NCI-H1048 (cell line): Measurements from ENCODE around the gene HDAC11.

Experiments
- DNase-seq: peaks from one replicate; lab custom pipeline; 2025; lab: John Stamatoyannopoulos, UW

HDAC11 gene

DNA sequence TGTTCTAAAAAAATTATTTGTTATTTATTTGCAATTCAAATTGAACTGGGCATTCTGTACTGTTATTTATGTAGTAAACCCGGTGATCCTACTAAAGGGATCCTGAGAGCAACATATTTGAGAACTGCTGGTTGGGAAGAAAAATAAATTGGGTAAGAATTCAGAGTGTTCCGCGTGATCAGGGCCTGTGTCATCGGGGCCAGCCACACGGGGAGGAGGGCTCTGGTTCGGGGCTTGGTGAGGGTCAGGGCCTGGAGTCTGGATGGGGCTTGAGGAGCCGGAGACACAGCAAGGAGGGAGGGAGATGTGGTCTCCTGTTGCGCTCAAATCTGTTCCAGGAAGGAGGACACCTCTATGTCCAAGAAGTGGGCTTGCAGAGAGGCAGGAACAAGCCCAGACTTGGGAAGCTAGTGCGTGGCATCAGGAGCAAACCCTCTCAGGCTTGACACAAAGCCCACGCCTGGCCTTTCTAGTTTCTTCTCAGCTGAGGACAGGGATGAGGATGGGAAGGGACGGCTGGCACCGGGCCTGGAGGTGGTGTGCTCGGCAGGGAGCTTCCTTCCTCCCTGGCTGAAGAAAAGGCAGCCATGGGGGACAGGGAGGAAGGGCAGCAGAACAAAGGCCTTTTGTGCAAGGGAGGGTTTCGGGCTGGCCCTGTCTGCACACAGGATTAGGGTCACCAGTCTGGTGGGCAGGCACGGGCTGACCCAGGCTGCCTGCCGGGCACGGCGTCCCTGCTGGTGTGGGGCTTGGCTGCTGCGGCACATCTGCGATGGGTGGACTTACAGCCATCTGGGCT, 45.9 kb downstream of the HDAC11 start:
- DNase-seq: no peak

DNA sequence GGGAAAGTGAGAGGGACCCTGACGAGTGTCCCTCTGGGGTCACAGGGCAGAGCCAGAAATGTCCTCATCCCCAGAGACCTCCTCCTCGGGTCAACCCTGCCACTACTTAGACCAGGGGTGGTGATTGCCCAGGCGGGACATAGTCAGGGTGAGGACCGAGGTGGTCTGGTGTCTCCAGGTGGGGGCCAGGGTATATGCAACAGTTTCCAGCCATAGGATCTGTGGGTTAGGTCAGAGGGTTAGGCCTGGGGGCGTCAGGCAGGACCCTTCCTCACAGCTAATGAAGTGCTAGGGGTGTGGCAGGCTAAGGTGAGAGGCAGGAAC, 46.5 kb downstream of the HDAC11 start:
- no peak for DNase-seq

DNA sequence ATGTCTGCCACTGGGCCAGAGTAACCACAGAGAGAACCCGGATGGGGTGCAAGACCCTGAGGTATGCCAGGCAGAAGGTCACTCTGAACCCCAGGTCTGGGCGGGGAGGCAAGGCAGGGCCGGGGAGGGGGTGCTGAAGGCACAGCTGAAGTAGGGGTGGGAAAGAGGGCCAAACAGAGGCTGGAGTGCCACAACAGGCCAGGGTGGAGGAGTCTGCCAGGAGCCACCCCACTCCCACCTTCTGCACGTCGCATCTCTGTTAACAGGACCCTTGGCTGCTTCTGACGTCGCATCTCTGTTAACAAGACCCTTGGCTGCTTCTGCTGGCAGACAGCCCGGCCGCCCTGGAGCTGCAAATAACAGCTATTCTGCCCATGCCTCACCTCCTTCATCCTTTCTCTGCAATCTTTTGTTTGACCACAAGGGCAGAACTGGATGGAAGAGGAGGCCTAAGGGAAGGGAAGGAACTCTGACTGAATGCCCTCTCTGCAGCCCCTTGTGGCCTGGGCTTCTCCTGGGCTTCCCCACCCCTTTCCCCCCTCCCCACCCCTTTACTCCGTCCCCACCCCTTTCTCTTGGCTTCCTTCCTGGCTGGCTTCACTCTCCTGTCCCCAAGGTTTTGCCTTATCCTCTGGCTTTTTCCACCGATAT, 48.2 kb downstream of the HDAC11 start:
- no peak for DNase-seq

DNA sequence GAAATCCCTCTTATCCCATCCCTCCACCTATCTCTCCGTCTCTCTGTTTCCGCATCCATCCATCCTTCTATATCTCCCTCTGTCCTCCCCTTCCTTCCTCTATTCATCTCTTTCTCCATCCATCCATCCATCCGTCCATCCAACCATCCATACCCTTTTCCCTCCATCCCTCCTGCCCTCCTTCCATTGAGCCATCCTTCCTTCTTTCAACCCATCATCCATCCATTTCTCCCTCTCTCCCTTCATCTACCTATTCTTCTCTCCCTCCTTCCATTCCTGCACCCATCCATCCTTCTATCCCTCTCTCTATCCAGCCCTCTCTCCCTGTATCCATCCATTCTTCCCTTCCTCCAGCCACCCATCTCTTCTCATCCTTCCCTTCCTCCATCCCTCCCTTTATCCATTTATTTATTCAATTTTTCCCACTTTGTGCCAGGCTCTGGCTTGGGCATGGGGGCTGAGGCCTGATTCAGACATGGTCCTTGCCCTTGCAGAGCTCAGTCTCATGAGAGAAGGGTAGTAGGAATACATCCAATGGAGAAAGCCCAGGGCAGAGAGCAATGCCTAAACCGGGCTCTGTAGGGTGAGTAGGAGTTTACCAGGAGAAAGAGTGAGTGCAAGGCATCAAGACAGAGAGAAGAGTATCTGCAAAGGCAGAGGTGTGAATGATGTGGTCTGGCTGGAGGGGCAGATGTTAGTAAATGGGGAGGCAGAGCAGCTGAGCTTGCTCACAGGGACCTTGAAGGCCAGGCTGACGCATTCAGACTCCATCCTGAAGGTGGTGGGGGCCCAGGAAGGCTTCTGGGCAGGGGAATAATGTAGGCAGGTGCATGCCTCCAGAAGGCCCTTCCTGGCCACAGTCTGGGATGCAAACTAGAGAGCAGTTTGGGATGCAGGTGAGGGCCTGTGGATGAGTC, 49.3 kb downstream of the HDAC11 start:
- DNase-seq: no peak

DNA sequence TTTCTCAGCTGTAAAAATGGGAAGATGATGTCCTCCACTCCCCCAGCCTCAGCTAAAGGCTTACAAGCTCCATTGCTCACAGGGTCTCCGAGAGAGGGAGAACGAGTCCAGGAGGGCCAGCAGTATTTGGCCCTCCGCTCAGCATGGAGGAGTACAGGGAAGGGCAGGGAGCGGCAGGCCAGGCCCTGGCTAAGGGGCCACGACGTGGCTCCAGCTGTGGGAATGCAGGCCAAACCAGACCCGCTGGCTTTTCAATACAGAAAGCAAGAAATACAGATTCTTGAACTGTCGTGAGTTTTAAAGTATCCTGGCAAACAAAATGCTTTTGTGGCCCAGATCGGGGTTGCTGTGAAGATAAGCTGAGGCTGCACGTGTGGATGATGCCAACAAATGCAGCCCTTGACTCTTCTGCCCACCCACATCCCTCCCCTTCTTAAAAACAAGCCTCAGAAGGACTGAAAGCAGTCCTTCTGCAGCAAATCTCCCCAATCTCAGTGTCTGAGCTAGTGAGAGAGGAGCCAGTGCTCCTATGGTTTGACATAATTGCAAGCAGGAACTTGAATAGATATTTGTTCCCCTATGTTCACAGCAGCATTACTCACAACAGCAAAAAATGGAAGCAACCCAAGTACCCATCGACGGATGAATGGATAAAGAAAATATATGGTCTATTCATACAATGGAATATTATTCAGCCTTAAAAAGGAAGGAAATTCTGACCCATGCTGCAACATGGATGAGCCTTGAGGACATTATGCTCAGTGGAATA, 50.3 kb downstream of the HDAC11 start:
- no peak for DNase-seq

DNA sequence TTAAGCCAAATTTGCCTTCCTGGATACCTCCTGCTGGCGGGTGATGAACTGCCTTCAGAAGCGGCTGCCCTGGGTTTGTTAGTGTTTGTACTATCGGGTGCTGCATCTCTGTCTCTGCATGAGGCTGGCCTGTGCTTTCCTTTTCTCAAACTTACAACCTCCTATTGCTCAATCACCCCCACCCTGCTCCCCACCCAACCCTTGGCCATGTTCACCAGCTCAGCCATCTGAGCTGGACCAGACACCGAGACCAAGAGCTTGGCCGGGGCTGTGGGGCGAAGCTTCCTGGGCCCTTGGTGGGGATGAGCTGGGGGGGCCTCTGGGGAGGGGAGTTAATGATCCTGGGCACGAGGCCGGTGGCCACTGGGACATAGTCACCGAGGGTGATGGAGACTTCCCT, 52.0 kb downstream of the HDAC11 start:
- no peak for DNase-seq

DNA sequence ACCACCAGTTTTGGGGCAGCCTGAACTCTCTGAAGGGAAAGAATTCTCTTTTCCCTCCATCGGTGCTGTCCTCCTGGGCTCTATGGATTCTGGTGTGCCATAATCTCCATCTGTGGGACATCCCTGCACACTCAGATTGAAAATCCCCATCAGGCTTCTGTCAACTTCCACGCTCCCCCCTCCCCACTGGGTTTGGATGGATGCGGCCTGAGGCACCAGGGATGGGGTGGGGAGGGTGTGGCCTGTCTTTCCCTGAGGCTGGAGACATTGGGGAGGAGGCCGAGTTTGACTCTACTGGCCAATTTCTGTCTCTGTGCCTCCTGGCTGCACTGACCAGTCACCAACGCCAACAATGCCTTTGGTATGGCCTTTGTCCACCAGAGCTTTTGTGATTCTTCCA, 52.5 kb downstream of the HDAC11 start:
- DNase-seq: no peak

DNA sequence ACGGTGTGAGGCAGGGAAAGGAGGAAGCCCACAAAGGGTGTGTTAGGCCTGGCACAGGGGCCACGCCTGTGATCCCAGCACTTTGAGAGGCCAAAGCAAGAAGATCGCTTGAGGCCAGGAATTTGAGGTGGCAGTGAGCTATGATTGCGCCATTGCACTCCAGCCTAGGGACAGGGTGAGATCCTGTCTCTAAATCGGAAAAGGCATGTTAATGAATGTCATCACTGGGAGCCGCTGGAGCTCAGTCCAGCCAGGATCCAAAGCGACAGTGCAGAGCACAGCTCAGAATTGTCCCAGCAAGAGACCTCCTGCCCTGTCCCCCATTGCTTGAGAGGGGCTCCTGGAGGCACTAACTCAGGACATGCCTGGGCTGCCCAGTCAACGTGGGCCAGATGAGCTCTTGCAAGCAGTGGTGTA, 53.8 kb downstream of the HDAC11 start:
- DNase-seq: no peak

DNA sequence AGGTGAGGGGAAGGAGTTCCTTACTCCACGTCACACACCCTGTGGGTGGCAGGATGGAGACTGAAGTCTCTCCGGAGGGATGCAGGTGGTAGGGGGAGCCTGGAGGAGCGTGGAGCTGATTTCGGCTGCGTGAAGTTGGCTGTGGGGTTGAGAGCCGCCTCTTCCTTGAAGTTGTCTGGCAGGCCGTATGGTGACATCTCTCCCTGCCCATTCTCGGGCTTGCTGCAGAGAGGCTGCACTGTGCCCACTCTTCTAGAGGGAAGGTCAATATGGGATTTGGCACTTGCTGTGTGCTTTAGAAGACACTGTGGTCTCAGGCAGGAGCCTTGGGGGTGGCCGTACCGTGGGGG, 55.4 kb downstream of the HDAC11 start:
- DNase-seq: no peak

DNA sequence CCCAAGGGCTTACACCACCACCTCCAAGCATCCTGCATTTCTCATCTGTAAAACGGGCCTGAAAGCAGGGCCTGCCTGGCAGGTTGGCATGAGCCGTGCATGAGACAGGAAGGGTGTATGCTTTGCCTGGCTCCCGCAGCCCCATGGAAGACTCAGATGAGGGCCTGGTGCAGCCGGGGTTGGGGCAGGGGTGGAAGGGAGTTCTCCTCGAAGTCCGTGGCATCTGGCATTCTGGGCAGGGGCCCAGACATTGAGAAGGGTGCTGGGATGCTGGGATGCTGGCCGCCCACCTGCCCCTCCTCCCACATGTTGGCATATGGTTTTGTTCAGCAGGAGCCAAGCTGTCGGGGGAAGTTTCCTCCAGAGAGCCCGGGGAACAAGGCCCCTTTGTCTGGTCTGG, 55.8 kb downstream of the HDAC11 start:
- no peak for DNase-seq

DNA sequence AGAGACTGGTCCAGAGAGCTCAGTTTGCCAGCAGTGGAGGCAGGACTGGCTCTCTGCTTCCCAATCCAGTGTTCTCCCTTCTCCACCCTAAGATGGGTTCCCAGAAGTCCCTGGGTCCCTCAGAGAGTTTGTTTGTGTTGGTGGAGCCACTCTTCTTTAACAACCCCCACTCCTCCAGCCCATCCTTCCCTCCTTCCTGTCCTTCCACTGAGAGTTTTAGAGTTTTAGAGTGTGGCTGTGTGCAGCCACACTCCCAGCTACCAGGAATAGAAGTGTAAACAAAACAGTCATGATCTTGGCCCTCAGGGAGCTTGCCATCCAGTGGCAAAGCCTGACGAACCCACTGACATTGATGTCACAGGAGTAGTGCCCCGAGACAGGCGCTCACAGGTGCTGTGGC, 56.3 kb downstream of the HDAC11 start:
- no peak for DNase-seq

DNA sequence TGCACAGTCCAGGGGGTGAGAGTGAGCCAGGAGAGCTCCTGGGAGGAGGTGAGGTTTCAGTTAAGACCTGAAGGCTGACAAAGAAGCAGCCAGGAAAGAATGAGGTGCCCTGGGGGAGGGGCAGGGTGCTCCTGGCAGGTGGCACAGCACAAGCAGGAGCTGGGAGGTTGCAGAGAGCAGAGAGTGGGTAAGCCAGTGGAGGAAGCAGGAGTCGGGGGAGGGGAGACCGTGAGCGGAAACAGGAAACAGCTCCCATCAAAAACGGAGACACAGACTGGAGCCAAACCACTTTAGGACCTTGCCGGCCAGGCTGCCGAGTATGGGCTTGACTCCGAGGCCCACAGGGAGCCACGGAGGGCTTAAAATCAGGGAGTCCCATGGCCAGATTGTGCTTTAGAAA, 56.7 kb downstream of the HDAC11 start:
- no peak for DNase-seq

DNA sequence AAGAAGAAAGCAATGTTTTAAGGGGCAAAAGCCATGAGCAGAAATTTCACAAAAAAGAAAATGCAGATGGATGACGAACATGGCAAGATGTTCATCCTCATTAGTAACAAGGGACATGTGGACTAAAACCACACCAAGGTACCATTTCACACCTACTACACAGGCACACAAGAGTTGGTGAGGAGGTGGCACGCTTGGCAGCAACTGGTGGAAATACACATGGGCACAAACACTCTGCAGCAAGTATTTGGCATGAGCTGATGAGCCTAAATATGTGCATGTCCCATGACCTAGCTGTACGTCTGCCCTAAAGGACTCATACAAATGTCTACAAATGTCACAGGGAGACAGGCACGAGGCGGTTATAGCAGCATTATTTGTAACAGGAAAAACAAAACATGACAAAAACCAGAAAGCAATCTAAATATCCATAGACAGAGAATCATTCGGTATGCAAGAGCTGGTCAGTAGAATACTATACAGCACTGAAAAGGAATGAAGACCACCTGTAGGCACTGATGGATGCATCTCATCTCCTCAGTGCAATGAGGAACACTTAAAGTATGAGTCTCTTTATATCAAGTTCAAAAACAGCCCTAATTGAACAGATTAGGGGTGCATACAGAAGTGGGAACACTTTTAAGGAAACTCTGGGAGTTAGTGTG, 57.3 kb downstream of the HDAC11 start:
- DNase-seq: no peak

DNA sequence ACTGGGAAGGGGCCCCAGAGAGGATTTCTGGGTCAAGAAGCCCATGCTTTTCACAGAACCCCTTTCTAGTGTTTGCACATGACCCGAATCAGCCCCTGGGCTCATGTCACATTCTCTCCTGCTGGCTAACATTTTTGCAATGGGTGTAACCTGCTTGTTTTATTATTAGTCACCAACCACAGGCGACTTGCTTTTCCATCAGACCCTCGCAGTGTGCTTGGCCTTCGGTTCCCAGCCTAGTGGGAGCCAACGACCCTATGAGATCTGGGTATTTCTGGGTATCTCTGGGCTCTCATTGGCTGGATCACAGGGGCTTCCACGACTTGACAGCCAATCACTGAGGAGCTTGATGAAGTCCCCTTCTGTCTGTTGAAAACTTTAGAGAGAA, 57.8 kb downstream of the HDAC11 start:
- DNase-seq: no peak

DNA sequence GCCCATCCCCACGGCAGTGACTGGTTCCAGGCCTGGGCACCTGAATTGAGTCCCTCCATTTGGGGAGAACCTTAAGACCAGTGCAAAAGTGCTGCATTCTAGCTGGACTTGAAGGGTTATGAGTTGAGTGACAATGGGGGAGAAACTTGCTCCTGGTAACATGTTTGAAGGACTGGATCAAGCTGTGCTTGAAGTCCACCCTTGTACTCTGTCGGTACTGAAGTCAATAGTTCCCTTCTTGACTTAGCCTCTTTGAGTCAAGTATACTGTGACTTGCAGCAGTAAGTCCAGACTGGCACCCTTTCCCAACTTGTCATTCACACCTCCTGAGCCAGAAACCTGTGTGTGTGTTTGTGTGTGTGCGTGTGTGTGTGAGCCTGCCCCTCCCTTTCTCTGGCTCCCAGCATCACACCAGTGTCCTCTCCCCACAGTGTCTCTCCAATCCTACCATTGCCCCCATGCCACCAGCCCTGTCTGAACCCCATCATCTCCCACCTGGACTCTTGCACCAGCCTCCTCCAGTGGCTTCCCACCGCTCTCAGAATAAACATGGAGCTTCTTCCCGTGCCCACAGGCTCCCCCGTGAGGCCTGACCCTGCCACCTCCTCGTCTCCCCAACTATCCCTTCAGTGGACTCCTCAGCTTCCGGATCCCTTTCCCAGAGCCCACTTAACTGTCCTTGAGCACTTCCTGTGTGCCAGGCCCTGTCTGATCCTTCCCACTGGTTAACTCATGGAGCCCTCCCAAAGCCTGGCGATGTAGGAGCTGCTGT, 58.6 kb downstream of the HDAC11 start:
- no peak for DNase-seq

DNA sequence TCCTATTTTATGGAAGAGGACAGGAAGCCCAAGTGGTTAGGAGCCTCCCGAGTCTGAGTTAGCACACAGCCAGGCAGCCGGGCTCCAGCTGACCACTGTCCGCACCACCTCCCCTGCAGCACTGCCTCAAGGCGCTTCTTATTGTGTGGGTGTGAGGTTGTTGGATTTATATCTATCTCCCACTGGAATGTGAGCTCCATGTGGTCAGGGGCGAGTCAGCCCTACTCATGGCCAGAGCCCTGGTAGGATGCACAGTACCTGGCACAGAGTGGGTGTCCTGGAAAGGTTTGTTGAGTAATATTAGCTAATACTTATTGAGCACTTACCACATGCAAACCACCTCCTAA, 59.2 kb downstream of the HDAC11 start:
- no peak for DNase-seq

DNA sequence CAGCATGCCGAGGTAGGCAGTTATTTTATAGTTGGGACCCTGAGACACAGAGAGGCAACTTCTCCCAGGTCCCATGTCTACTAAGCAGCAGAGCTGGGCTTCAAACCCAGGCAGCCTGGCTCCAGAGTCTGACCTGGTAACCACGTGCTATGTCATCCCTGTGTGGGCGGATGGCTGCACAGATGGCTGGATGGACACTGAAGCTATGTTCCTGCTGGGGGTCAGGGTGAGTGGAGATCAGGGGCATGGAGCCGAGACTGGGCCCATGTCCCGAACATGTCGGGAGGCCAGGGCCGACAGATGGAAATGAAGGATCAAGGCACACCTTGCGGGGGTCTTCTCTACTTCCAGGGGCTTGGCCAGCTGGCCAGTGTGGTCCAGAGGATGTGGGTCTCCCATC, 59.6 kb downstream of the HDAC11 start:
- DNase-seq: no peak

DNA sequence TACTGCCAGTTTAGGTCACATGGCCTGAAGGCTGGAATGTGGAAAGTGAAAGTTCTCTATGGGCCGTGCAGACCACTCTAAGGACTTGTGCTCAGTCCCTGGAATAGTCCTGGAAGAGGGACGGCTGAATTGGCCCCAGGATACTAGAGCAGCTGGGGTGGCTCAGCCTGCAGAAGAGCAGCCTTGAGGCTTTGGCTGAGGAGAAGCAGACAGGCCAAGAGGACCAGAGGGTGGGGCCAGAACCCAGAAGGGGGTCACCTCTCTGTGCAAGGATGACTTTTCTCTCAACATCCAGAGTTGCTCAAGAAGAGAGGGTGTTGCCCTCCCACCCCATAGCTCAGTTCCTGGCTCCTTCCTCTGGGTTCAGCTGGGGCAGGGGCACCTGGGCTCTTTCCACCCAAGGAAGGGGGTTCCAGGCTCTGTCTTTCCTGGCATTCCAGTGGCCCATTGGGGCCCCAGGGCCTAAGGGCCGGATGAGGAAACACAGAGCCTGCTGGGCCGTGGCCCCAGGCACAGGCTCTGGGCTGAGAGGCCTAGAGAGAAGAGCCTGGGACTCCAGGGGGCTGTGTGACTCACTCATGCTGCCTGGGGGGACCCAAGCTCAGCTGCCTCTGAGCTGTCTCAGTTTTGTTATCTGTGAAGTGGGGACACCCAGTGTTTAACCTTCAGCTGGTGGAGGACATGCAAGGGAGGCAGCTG, 60.3 kb downstream of the HDAC11 start:
- DNase-seq: no peak

DNA sequence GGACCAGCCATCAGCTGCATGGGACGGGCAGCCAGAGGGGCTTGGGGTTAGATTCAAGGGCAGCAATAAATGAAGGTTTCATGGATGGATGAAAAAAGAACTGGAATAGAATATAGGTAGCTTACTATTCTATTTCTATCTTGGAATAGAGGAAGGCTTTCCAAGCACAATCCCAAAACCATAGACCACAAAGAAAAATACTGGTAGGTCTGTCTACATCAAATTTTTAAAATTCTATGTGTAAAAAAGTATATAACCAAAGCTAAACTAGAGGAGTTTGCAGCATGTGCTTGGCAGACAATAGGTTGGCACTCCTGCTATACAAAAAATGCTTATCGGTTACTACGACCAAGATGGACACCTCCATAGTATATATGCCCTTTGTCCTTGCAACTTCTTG, 61.6 kb downstream of the HDAC11 start:
- no peak for DNase-seq

DNA sequence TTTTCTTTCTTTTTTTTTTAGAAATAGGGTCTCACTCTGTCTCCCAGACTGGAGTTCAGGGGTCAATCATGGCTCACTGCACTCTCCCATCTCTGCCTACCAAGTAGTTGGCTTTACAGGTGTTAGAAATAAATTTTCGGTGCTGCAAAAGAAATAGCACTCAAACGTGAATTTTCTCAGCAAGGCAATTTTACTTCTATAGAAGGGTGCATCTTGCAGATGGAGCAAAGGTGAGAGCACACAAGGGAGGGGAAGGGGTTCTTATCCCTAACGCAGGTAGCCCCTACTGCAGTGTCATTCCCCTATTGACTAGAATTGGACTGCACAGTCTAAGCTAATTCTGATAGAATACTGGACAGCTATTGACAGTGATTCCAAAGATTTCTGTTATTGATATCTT, 62.0 kb downstream of the HDAC11 start:
- DNase-seq: no peak

DNA sequence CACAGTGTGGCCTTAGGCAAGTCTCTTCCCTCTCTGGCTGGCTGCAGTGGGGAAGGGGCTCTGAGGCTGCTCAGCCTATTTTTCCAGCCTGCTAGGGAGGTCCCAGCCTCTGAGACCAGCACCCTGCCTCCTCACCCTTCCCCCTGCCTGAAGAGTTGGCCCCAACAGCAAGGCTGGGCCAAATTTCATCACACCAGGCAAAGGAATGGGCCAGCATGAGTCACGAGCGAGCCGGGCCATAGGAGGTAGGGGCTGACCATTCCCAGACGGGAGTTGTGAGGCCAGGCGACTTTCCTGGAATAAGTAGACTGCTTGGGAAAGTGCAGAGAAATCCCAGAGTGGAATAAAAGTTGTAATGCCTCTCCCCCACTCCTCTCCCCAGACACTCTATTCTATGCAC, 63.1 kb downstream of the HDAC11 start:
- DNase-seq: no peak
